ENCODE results near the gene NMNAT3. TPM values are rescaled to one million over a fixed set of nuclear protein-coding genes. Genes with fewer than 3 reads are reported as not detected.

The NMNAT3 gene
- polyA plus RNA-seq, 1 donor (not counting 4 experiments of a cell fraction or from before 2014, with no cell fraction given) = 1.6 TPM

- Histone ChIP-seq H3K4me1 (ENCODE audit: control insufficient read depth, extremely low read depth, insufficient read depth, low read length) (no peaks in the 10 kb centered on the region), H3K4me2 (ENCODE audit: control insufficient read depth, extremely low read depth, insufficient read depth, low read depth, low read length) (no peak overlapping the region), H4K20me1 (ENCODE audit: control insufficient read depth, extremely low read depth, insufficient read depth, low read length) (no peaks in the 10 kb centered on the region), H3K9me3 (ENCODE audit: control insufficient read depth, low read depth, low read length) (no peaks in the 10 kb centered on the region), H2AFZ (ENCODE audit: control insufficient read depth, low read length) (no peak overlapping the region), H3K4me3 (ENCODE audit: control insufficient read depth in 2 of 3, extremely low read depth in 1 of 3, insufficient read depth in 2 of 3, low read depth in 1 of 3, low read length in 3 of 3) (no peak overlapping the region), H3K9me1 (ENCODE audit: control insufficient read depth, extremely low read depth, insufficient read depth, low read length) (no peaks in the 10 kb centered on the region), H3K27me3 (ENCODE audit: control insufficient read depth, extremely low read depth, insufficient read depth, low read length) (no peaks in the 10 kb centered on the region), H3K36me3 (ENCODE audit: control insufficient read depth in 2 of 2, extremely low read depth in 1 of 2, insufficient read depth in 2 of 2, low read length in 2 of 2) (no peaks in the 10 kb centered on the region), H3K79me2 (ENCODE audit: control insufficient read depth, insufficient read depth, low read length) (no peaks in the 10 kb centered on the region), H3K9ac (ENCODE audit: control insufficient read depth, extremely low read depth, insufficient read depth, low read length) (no peak overlapping the region), H3K27ac (ENCODE audit: control insufficient read depth, insufficient read depth, low read length) (no peak overlapping the region)
- no peak for TF ChIP-seq EZH2 (IDR thresholded peaks at IDR 0.05; ENCODE audit: low read length)
- TF ChIP-seq CTCF (optimal IDR thresholded peaks at IDR 0.05 in 1 of 3, IDR thresholded peaks at IDR 0.05 in 1 of 3, conservative IDR thresholded peaks at IDR 0.05 in 1 of 3; ENCODE audit: extremely low read depth in 1 of 3, insufficient read depth in 2 of 3, low read length in 3 of 3) = no peak
- dilution Hi-C loops (cut with MboI; ENCODE audit: extremely low pct_ligation_motif_present, low sequenced_read_pairs) = no loop called here
- DNase-seq (ENCODE audit: low read depth, low spot score) = no peak
- FAIRE-seq = peak; percentile 36
These were observed 37.3 kb downstream of the NMNAT3 start for GRCh38 chr3:139640456-139640855.

- DNase-seq (ENCODE audit: low read depth, low spot score) = no peak
- dilution Hi-C loops (cut with MboI; ENCODE audit: extremely low pct_ligation_motif_present, low sequenced_read_pairs) = no loop called here
- TF ChIP-seq EZH2 (IDR thresholded peaks at IDR 0.05; ENCODE audit: low read length) = no peak
- no peak for TF ChIP-seq CTCF (optimal IDR thresholded peaks at IDR 0.05 in 1 of 3, IDR thresholded peaks at IDR 0.05 in 1 of 3, conservative IDR thresholded peaks at IDR 0.05 in 1 of 3; ENCODE audit: extremely low read depth in 1 of 3, insufficient read depth in 2 of 3, low read length in 3 of 3)
These were observed 38.1 kb downstream of the NMNAT3 start for GRCh38 chr3:139639662-139640061.

More at GRCh38 chr3:139639662-139640061, 38.1 kb downstream of the NMNAT3 start:
- Histone ChIP-seq H2AFZ (ENCODE audit: control insufficient read depth, low read length) (no peak overlapping the region), H3K27ac (ENCODE audit: control insufficient read depth, insufficient read depth, low read length) (no peak overlapping the region), H3K4me3 (ENCODE audit: control insufficient read depth in 2 of 3, extremely low read depth in 1 of 3, insufficient read depth in 2 of 3, low read depth in 1 of 3, low read length in 3 of 3) (no peak overlapping the region), H4K20me1 (ENCODE audit: control insufficient read depth, extremely low read depth, insufficient read depth, low read length) (no peaks in the 10 kb centered on the region), H3K4me1 (ENCODE audit: control insufficient read depth, extremely low read depth, insufficient read depth, low read length) (no peaks in the 10 kb centered on the region), H3K9me3 (ENCODE audit: control insufficient read depth, low read depth, low read length) (no peaks in the 10 kb centered on the region), H3K9ac (ENCODE audit: control insufficient read depth, extremely low read depth, insufficient read depth, low read length) (no peak overlapping the region), H3K9me1 (ENCODE audit: control insufficient read depth, extremely low read depth, insufficient read depth, low read length) (no peaks in the 10 kb centered on the region), H3K4me2 (ENCODE audit: control insufficient read depth, extremely low read depth, insufficient read depth, low read depth, low read length) (no peak overlapping the region), H3K27me3 (ENCODE audit: control insufficient read depth, extremely low read depth, insufficient read depth, low read length) (no peaks in the 10 kb centered on the region), H3K36me3 (ENCODE audit: control insufficient read depth in 2 of 2, extremely low read depth in 1 of 2, insufficient read depth in 2 of 2, low read length in 2 of 2) (no peaks in the 10 kb centered on the region), H3K79me2 (ENCODE audit: control insufficient read depth, insufficient read depth, low read length) (no peaks in the 10 kb centered on the region)
- FAIRE-seq = no peak

All from keratinocyte (primary cell).